ENCODE data around the gene UPB1.

GRCh38 chr22:24482575-24482974 is 12.6 kb upstream of the UPB1 start:
- TF ChIP-seq, protein P1, sequence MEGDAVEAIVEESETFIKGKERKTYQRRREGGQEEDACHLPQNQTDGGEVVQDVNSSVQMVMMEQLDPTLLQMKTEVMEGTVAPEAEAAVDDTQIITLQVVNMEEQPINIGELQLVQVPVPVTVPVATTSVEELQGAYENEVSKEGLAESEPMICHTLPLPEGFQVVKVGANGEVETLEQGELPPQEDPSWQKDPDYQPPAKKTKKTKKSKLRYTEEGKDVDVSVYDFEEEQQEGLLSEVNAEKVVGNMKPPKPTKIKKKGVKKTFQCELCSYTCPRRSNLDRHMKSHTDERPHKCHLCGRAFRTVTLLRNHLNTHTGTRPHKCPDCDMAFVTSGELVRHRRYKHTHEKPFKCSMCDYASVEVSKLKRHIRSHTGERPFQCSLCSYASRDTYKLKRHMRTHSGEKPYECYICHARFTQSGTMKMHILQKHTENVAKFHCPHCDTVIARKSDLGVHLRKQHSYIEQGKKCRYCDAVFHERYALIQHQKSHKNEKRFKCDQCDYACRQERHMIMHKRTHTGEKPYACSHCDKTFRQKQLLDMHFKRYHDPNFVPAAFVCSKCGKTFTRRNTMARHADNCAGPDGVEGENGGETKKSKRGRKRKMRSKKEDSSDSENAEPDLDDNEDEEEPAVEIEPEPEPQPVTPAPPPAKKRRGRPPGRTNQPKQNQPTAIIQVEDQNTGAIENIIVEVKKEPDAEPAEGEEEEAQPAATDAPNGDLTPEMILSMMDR (conservative IDR thresholded peaks at IDR 0.05; ENCODE audit: low read depth in 2 of 2) = no peak
- TF ChIP-seq EZH2phosphoT487 (IDR thresholded peaks at IDR 0.05; ENCODE audit: unreplicated experiment) (no peak), POLR2AphosphoS5 (IDR thresholded peaks at IDR 0.05; ENCODE audit: low read depth) (no peak), EZH2 (IDR thresholded peaks at IDR 0.05; ENCODE audit: low read depth, unreplicated experiment) (no peak)
